ENCODE measurements around the gene OCEL1. TPM values are rescaled to one million over a fixed set of nuclear protein-coding genes. Genes with fewer than 3 reads are reported as not detected.

Gene OCEL1
- total RNA-seq, 1 experiment from 2014 or later = 25.7 TPM

DNA sequence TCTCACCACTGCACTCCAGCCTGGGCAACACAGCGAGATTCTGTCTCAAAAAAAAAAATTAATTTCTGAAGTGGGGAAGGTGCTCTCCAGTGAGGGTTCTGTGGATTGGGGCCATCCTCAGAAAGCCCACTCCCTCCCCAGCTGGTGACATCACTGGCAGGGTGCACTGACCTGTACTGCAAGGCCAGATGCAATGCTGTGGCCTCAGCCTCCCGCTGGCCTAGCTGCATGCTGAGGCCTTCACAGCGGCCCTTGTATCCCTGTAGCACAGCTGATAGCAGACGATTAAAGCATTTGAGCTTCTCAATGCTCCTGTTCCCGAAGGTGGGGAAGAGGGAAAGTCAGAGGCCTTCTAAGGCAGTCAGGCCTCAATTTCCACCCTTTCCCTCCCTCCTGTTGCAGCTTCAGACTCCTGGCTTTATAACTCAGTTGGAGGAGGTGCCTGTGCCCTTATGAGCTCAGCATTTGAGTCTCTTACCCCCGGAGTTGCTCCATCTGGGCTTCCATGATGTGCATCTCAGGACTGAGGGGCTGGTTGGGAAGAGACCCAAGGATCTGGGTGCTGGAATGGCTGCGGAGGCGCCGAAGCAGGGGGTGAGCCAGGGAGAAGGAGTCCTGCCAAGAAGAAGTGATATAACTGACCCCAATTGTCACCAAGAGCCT, 33.2 kb downstream of the OCEL1 start:
- Histone ChIP-seq H3K4me2 (ENCODE audit: insufficient read depth, insufficient read length, low read length) (no peak overlapping the region), H4K20me1 (ENCODE audit: control insufficient read depth, insufficient read depth, insufficient read length) (no peaks in the 10 kb centered on the region), H2BK5ac (ENCODE audit: insufficient read length, low read length) (no peak overlapping the region), H3K79me2 (ENCODE audit: insufficient read depth, low read length) (no peaks in the 10 kb centered on the region), H3T11ph (ENCODE audit: low read length) (no peak overlapping the region), H4K5ac (ENCODE audit: insufficient read length, low read depth, low read length) (no peak overlapping the region), H3K4ac (ENCODE audit: low read depth, low read length) (no peak overlapping the region), H3K4me1 (ENCODE audit: insufficient read depth, low read length) (peaks cover 1% of the 10 kb centered on the region; the same call in 1 of the 2 replicates), H2AFZ (ENCODE audit: low read length) (no peak overlapping the region), H3K9ac (ENCODE audit: extremely low read depth, insufficient read length, low read length) (no peak overlapping the region), H3K23me2 (ENCODE audit: insufficient read length, low read depth, low read length, poor library complexity, severe bottlenecking) (no peaks in the 10 kb centered on the region), H3K18ac (ENCODE audit: insufficient read length, low read depth, low read length) (no peak overlapping the region), H3K27ac (ENCODE audit: insufficient read length, low read depth, low read length) (no peak overlapping the region), H2BK15ac (ENCODE audit: low read depth, low read length) (no peak overlapping the region), H3K23ac (ENCODE audit: insufficient read length, low read depth, low read length) (no peak overlapping the region), H3K27me3 (ENCODE audit: insufficient read depth, low read length) (no peaks in the 10 kb centered on the region), H3K56ac (ENCODE audit: insufficient read length, low read depth, low read length) (no peak overlapping the region), H4K91ac (ENCODE audit: insufficient read length, low read depth, low read length) (no peak overlapping the region), H2BK12ac (ENCODE audit: insufficient read length, low read depth, low read length) (no peak overlapping the region), H3K14ac (ENCODE audit: insufficient read depth, low read length) (no peak overlapping the region), H4K8ac (replicated peaks; ENCODE audit: insufficient read length, low read depth, low read length) (no peak overlapping the region), H3K9me3 (ENCODE audit: control insufficient read depth, low read depth, low read length) (peaks cover 13% of the 10 kb centered on the region), H2BK120ac (ENCODE audit: low read depth, low read length, poor library complexity, severe bottlenecking) (no peak overlapping the region), H2AK5ac (ENCODE audit: insufficient read length, low read length) (no peak overlapping the region), H2BK20ac (ENCODE audit: low read depth, low read length, poor library complexity, severe bottlenecking) (no peak overlapping the region), H3K79me1 (ENCODE audit: insufficient read depth, low read depth, low read length, poor library complexity, severe bottlenecking) (no peaks in the 10 kb centered on the region)
- peaks cover 1% of the 10 kb centered on the region; the same call in 1 of the 2 replicates for H3K27me3 Mint-ChIP-seq (ENCODE audit: low read depth)
- TF ChIP-seq CTCF (conservative IDR thresholded peaks at IDR 0.05) = no peak
- no peak overlapping the region for H3K27ac Mint-ChIP-seq
- peaks cover 4 to 15% of the 10 kb centered on the region in 2 experiments for H3K4me1 Mint-ChIP-seq
- H3K36me3 Mint-ChIP-seq (ENCODE audit: insufficient read depth in 1 of 3, low read depth in 3 of 3) = peaks cover 0 to 24% (median 2%) of the 10 kb centered on the region in 3 experiments; a peak in 4 of 7 replicates
- no peaks in the 10 kb centered on the region; a peak in 1 of 5 replicates for H3K9me3 Mint-ChIP-seq
- WGBS (ENCODE audit: extremely low coverage, insufficient read length, low lambda C conversion rate) = no CpG with 5 or more reads among the region's 9 CpGs
- DNase-seq = no peak
- no peak overlapping the region; a peak in 1 of 5 replicates for H3K4me3 Mint-ChIP-seq

All from H9 (cell line).